Stimulated activated CD4-positive, alpha-beta T cell treated with anti-CD3 and anti-CD28 coated beads, Interleukin-12 subunit alpha, Interleukin-12 subunit beta, amount 100 ng/mL, for 24 hours (primary cell): ENCODE measurements around the gene FRA10AC1.
A peak's percentile ranks its signal among the peaks of the same experiment; 100 is the strongest.

ENCODE experiments used
- DNase-seq, 2 experiments: peaks; one replicate each; pipeline ENCODE4 v3.0.0-alpha.2; 2020; ENCODE audit warnings: low read depth in 2 of 2

Gene FRA10AC1

DNA sequence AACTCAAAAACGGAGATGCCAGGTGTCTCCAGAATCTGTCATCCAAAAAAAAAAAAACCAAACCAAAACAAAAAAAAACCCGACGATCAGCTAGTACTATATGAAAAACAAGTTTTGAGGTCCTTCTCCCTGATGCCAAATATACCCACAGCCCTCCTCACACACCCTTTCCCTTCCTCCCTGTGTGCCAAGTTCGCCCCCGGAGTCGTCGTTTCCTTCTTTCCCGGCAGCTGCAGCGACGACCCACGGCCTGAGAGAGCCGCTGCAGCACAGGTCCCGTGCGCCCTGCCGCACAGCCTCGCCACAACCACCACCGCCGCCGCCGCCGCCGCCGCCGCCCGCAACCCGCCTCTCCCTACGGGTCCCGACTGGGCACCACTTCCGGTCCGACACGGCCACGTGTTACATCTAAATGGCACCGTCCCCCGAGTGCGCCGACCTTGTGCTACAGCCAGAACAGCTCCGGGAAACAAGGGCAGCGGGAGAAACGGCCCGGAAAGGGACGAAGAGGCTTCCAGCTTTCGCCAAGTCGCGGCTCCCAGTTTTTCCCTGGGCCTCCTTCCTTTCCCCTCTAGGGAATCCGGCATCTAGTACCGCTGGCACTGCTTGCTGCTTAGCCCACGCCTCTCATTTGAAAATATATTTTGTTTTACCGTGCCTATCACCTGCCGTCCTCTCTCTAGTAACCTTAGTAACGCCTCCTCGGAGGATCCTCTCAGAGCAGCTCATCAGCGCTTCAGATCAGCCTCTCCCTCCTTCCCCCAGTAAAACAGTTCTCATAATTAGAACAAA lies at the start of gene FRA10AC1:
Gene FRA10AC1, minus strand, starts transcription at position 383 of the 792 bp plus-strand sequence. CDS start 2,486 bp downstream, outside the sequence.
- DNase-seq: peak; percentile 84 to 86

DNA sequence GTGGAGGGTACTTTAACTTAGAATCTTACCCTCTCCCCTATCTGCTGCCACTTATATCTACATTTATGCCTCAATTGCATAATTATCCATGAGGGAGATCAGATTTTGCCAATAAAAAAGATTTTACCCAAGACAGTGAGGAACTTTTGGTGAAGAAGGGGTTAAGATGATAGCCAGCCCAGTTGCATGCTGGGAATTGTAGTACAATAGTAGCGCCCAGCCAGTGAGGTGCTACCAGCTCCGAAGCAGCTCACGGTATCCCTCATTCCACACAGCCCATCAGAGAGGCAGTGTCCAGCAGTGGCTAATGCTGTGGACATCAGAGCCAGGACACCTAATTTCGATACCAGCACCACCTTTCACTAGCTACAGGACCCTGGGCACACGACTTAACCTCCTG lies 49.4 kb upstream of the FRA10AC1 start:
- DNase-seq: no peak

- no peak for DNase-seq
Measured at GRCh38 chr10:93751124-93751523, 48.7 kb upstream of the FRA10AC1 start.

- DNase-seq: no peak
Measured at GRCh38 chr10:93749218-93749799, 46.9 kb upstream of the FRA10AC1 start.

GRCh38 chr10:93746844-93747284 lies 44.5 kb upstream of the FRA10AC1 start:
- DNase-seq: no peak

DNA sequence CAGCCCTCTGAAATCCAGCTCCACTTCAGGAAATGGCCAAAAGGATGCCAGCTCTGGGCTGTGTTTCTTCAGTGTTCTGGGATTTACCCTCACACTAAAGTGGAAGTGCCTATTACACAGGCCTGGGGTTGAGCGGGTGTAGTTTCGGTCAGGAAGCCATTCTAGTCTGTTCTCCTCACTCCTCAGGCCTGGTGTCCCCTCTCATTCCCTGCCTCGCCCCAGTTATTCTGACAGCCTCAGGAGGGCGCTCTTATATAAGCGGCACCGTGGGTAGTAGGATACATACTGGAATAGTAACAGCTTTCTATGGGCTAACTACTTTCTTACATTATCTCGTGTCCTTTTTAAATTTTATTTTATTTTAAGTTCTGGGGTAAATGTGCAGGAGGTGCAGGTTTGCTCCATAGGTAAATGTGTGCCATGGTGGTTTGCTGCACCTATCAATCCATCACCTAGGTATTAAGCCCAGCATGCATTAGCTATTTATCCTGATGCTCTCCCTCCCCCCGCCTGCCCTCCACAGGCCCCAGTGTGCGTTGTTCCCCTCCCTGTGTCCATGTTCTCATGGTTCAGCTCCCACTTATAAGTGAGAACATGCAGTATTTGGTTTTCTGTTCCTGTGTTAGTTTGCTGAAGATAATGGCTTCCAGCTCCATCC lies 43.1 kb upstream of the FRA10AC1 start:
- no peak for DNase-seq

GRCh38 chr10:93742633-93743349 lies 40.4 kb upstream of the FRA10AC1 start:
- DNase-seq: no peak

GRCh38 chr10:93741367-93741766 lies 39.0 kb upstream of the FRA10AC1 start:
- no peak for DNase-seq

DNA sequence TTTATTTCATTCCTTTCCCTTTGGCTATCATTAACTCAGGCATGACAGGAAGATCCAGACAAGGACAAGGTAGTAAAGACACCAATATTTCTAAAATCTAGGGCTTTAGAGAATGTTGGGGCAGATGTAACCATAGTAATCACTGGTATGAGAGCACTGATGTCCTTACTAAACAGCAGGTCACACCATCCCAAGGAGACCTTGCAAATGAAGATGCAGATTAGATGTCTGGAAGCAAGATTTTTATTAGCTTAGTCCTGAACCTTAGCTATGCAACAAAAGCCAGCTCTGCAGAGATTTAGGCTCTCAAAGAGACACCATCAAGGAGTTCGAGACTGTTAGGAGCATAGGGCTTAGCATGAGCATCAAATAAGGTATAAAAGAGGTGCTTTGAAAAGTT lies 23.6 kb upstream of the FRA10AC1 start:
- no peak for DNase-seq

DNA sequence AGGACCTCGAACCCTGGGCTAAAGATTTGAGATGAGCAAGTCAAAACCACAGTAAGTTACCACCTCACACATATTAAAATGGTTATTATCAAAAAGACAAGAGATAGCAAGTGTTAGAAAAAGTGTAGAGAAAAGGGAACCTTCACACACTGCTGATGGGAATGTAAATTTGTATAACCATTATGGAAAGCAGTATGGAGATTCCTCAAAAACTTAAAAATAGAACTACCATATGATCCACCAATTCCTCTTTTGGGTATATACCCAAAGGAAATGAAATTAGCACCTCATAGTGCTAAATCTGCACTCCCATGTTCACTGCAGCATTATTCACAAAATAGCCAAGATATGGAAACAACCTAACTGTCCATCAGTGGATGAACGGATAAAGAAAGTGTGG lies 20.8 kb upstream of the FRA10AC1 start:
- no peak for DNase-seq

DNA sequence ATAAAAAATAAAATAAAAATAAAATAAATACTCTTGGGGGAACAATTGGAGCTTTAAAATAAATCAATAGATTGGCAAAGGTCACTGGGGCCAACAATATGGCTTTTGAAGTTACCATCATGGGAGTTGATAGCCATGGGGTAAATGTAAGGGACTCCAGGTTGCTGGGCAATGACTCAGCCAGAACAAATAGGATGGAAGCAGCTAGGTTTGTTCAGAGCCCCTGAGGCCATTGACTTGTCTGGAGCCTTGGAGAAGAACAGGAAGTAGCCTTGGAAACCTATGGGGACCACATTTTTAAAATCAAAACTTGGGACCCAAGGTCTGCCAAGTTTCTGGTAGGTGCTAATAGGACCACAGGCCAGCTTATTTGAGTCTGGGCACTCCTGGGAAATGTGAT lies 20.2 kb upstream of the FRA10AC1 start:
- no peak for DNase-seq

DNA sequence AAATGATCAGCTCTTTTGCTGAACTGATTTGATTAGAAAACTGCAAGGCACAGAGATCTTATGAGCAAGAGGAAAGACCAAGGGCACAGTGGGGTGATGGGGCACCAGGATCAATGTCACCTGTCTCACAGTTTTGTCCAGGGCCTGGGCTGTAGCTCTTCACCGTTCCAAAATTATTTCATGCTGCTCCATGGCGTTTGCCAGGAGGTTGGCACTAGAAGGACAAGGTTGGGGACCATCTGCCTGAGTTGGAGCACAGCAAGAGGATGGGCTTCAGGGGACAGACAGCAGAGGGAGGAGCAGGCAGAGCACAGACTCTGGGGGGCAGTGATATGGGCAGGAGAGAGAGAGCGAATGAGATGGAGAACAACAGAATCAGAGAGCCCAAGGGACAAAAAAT lies 17.5 kb upstream of the FRA10AC1 start:
- no peak for DNase-seq

GRCh38 chr10:93718937-93719725 lies 16.7 kb upstream of the FRA10AC1 start:
- no peak for DNase-seq

DNA sequence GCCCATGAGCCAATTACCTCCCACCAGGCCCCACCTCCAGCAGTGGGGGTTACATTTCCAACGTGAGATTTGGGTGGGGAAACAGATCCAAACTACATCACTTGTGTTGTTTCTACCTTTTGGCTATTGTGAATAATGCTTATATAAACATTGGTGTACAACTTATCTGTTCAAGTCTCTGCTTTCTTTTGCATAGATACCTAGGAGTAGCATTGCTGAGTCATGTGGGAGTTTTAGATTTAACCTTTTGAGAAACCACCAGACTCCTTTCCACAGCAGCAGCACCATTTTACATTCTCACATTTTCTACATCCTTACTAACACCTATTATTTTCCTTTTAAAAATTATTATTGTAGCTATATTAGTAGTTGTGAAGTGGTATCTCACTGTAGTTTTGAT lies 14.4 kb upstream of the FRA10AC1 start:
- DNase-seq: no peak

GRCh38 chr10:93715345-93715744 lies 13.0 kb upstream of the FRA10AC1 start:
- DNase-seq: no peak

- no peak for DNase-seq
Measured at GRCh38 chr10:93712593-93712992, 10.2 kb upstream of the FRA10AC1 start.

- DNase-seq: no peak
Measured at GRCh38 chr10:93711891-93712290, 9.5 kb upstream of the FRA10AC1 start.

GRCh38 chr10:93710333-93710909 lies 8.0 kb upstream of the FRA10AC1 start:
- DNase-seq: no peak

- DNase-seq: no peak
Measured at GRCh38 chr10:93707623-93708022, 5.2 kb upstream of the FRA10AC1 start.

DNA sequence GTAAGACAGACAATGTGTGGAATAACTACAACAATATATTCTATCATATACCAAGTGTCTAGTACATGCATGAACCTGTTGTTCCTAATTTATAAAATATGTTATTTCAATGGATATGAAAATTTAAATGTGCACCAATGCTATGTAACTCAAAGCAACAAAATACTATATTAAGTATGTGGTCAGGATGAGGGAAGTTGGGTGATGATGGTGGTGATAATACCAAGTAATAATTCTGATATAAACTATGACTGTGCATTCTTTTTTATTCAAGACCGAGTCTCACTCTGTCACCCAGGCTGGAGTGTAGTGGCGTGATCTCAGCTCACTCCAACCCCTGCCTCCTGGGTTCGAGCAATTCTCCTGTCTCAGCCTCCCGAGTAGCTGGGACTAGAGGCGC lies 2.1 kb upstream of the FRA10AC1 start:
- no peak for DNase-seq

- DNase-seq: no peak
Measured at GRCh38 chr10:93703841-93704240, 1.4 kb upstream of the FRA10AC1 start.
